ENCODE results near the gene SH2D4B.

Gene SH2D4B

DNA sequence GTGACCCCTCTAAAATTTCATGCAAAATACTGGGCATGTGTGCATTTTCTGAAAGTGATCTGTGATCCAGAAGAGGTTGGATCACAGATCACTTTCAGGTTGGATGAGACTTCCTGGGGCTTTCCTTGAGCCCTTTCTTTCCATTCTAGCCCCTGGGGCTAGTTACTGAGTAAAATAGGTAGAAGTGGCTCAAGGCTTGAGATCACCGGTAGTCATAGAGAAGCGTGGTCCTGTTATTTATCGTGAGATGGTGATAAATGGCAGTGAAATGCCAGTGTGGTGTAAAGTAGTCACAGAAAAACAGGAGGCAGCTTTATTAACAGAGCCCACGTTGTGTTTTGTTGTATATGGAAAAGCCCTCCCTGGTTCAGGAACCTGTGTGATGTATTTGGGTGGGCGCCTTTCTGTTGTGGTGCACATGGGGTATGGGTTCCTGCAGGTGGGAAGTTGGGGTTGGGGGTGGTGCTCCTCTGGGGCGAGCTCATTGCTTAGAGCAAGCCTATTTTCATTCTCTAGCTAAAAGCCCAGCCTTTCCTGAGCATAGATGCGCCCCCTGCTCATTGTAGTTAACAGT lies 34.0 kb upstream of the SH2D4B start:
- no peak for DNase-seq (ENCODE audit: extremely low read depth in 1 of 2, low read depth in 1 of 2)

DNA sequence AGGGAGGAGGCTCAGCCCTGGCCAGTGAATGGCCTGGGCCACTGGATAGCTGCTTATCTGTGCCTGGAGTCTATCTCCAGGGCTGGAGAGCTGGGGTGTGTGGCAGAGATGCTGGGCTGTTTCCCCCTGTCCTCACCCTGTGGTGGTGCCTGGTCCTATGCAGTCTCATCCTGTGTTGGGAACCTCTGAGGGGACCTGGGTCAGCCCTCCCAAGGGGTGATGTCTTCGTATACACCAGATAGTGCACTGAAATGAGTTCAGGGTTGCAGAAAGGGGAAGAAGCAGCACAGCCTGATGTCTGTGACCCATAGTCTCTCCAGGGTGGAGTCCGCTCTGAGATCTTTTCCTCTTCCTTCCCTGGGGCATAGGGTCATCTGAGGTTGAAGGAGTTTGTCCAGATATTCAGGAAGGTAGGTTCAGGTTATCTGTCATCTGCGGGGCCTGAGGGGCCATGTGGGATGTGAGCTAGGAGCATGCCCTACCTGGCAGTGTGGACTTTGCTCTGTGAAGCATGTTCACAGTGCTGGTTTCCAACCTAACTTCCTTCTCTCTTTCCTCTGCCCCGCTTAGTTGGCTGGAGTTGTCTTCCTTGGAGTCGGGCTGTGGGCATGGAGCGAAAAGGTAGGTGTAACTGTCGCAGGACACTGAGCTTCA lies 33.4 kb upstream of the SH2D4B start:
- DNase-seq (ENCODE audit: extremely low read depth in 1 of 2, low read depth in 1 of 2) = no peak

GRCh38 chr10:80504897-80505465 lies 32.7 kb upstream of the SH2D4B start:
- no peak for DNase-seq (ENCODE audit: extremely low read depth in 1 of 2, low read depth in 1 of 2)

- no peak for DNase-seq (ENCODE audit: extremely low read depth in 1 of 2, low read depth in 1 of 2)
Measured at GRCh38 chr10:80506189-80506575, 31.5 kb upstream of the SH2D4B start.

- DNase-seq (ENCODE audit: extremely low read depth in 1 of 2, low read depth in 1 of 2) = no peak
Measured at GRCh38 chr10:80506836-80507487, 30.7 kb upstream of the SH2D4B start.

DNA sequence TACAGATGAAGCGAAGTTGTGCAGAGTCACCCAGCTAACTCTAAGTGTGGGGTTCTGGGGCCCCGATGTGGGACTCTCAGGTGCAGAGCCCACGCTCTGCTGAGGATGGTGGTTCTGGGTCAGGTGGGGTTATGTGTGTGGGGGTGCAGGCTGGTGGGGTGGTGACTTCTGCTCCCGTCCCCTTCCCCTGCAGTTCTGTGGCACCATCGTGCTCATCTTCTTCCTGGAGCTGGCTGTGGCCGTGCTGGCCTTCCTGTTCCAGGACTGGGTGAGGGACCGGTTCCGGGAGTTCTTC lies 28.6 kb upstream of the SH2D4B start:
- no peak for DNase-seq (ENCODE audit: extremely low read depth in 1 of 2, low read depth in 1 of 2)

DNA sequence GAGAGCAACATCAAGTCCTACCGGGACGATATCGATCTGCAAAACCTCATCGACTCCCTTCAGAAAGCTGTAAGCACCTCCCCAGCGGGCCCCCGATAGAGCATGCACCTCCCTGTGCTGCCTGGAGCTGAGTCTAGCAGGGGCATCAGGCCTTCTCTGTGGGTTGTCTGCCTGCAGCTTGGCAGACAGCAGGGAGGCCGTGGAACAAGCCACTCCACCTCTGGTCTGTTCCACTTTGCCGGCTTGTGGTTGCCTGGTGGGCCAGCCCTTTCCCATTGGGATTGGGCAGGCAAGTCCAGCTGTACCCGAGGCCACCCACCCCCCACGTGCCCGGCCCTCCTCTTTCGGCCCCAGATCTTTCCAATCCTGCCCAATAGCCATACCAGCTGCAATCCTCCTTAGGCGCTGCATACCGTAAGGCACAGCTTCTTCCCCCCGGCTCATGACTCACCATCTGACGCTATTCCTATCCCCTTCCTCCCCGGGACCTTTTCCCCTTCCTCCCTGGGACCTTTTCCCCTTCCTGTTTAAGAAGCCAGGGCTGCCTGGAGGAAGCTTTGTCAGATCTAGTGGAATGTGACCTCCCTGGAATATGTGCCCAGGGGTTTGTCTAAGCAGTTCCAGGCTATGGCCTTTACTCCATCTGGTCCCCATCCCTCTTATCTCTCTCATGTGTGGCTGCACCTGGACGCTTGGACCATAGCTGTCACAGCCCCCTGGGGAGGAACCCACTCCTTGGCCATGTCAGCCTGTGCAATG lies 28.1 kb upstream of the SH2D4B start:
- DNase-seq (ENCODE audit: extremely low read depth in 1 of 2, low read depth in 1 of 2) = no peak

- no peak for DNase-seq (ENCODE audit: extremely low read depth in 1 of 2, low read depth in 1 of 2)
Measured at GRCh38 chr10:80512031-80512526, 25.6 kb upstream of the SH2D4B start.

- no peak for DNase-seq (ENCODE audit: extremely low read depth in 1 of 2, low read depth in 1 of 2)
Measured at GRCh38 chr10:80513106-80513505, 24.6 kb upstream of the SH2D4B start.

- DNase-seq (ENCODE audit: extremely low read depth in 1 of 2, low read depth in 1 of 2) = no peak
Measured at GRCh38 chr10:80515511-80515910, 22.2 kb upstream of the SH2D4B start.

GRCh38 chr10:80515941-80516340 lies 21.8 kb upstream of the SH2D4B start:
- DNase-seq (ENCODE audit: extremely low read depth in 1 of 2, low read depth in 1 of 2) = no peak

GRCh38 chr10:80516506-80517075 lies 21.1 kb upstream of the SH2D4B start:
- no peak for DNase-seq (ENCODE audit: extremely low read depth in 1 of 2, low read depth in 1 of 2)

DNA sequence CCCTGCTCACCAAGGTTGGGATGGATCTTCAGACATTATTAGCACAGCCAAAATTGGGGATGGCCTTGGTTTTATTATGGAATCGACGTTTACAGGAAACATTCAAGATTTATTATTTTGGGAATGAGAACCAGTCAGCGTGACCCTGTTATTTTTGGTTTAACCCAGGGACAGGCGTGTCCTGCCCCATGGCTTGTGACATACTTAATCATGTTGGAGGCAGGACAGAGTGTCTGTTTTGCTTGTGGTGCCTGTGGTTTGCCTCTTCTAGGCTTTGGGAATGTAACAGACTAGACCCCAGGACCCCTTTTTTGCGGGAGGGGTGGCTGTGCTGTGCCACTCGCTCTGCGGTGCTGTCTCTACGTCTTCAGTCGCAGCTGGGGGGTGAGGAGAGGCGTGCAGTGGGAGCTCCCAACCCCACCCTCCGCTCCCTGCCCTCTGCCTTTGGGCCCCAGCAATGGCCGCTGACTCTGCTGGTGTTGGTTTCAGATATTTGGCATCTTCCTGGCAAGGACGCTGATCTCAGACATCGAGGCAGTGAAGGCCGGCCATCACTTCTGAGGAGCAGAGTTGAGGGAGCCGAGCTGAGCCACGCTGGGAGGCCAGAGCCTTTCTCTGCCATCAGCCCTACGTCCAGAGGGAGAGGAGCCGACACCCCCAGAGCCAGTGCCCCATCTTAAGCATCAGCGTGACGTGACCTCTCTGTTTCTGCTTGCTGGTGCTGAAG lies 20.1 kb upstream of the SH2D4B start:
- DNase-seq (ENCODE audit: extremely low read depth in 1 of 2, low read depth in 1 of 2) = no peak

DNA sequence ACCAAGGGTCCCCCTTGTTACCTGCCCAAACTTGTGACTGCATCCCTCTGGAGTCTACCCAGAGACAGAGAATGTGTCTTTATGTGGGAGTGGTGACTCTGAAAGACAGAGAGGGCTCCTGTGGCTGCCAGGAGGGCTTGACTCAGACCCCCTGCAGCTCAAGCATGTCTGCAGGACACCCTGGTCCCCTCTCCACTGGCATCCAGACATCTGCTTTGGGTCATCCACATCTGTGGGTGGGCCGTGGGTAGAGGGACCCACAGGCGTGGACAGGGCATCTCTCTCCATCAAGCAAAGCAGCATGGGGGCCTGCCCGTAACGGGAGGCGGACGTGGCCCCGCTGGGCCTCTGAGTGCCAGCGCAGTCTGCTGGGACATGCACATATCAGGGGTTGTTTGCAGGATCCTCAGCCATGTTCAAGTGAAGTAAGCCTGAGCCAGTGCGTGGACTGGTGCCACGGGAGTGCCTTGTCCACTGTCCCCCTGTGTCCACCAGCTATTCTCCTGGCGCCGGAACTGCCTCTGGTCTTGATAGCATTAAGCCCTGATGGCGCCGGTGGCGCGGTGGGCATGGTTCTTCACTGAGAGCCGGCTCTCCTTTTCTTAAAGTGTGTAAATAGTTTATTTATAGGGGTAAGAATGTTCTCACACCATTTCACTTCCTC lies 19.4 kb upstream of the SH2D4B start:
- DNase-seq (ENCODE audit: extremely low read depth in 1 of 2, low read depth in 1 of 2) = no peak

DNA sequence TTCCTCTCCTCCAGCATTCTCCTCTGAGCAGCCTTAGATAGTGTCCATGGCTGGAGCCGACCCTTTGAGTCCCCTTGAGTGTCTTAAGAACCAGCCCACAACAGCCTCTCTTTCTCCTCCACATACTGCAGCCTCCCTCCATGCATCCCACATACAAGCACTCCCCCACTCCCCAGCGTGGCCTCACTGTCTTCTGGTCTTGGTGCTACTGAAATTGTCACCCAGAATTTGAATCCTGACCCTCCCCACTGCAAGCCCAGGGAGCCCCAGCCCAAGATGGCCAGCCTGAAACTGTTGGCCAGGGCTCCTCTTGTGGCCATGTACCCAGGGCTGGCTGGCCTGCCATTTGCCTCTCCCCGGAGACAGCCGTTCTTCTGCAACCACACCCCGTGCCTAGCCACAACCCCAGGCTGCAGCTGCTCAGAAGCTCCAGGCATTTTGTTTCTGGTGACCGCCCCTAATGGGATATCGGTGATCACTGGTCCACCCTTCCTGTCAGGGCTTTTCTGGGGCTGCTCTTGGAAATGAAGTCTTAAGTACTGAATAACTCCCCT lies 18.8 kb upstream of the SH2D4B start:
- DNase-seq (ENCODE audit: extremely low read depth in 1 of 2, low read depth in 1 of 2) = no peak

DNA sequence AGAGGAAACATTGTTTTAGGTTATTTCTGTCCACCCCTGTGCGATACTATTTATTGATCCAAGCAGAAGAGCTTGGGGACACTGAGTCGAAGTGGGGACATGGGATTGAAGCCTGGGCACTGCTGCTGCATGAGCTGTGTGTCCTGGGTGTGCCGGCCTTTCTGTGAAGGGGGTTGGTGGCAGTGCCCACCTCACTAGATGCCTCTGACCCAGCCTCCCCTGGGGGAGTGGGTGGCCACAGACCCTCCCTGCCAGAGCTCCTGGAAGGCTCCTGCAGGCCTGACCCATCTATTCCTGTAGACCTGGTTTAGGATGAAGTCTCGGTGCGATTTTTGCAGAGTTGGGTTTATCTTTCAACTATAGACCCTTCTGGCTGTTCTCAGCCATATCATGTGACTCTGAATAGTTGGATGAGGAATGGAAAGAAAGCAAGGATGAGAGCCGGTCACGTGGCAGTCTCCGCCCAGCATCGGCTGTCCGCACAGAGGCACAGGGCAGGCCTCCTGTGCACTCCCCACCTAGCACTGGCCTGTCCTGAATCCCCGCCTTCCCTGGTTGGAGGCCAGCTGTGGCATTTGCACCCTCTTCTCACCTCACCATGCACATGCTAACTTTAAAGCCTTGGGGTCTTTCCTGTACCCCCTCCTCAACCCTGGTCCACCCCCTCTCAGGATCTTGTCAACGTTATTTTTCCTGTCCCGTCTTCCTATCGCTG lies 17.6 kb upstream of the SH2D4B start:
- no peak for DNase-seq (ENCODE audit: extremely low read depth in 1 of 2, low read depth in 1 of 2)

DNA sequence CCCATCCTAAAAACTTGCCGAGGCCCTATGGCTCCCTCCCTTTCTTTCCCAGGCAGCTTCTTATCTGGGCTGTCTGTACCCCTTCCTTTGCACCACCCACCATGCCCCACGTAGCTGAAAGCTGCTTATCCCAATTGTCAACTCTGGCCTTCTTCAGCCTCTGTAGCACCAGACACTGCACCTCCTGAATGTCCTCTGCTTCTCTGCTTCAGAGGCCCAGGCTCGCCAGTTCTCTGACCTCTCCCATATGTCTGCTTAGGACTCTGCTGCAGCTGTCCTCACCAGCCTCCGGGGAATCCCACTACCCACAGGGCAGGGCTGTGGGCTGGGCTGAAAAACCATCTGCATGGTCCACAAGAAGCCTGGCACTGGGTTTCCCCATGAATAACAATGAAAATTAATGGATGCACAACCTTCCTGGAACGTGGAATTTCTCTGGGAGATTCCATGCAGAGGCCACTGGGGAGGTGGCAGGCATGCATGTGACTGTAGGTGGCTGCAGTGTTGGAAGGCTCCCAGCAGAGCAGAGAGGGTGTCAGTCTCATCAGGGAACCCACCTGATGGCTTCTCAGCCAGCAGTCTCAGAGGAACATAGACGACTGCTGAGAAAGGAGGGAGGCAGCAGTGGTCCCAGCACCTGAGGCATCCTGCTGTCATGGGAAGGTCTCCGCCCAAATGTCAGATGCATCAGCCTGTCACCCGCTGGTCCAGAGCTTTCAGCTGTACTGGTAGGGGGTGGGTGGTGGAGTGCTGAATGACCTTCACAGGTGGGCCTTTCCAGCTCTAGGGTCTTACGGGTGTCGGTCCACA lies 16.8 kb upstream of the SH2D4B start:
- no peak for DNase-seq (ENCODE audit: extremely low read depth in 1 of 2, low read depth in 1 of 2)

DNA sequence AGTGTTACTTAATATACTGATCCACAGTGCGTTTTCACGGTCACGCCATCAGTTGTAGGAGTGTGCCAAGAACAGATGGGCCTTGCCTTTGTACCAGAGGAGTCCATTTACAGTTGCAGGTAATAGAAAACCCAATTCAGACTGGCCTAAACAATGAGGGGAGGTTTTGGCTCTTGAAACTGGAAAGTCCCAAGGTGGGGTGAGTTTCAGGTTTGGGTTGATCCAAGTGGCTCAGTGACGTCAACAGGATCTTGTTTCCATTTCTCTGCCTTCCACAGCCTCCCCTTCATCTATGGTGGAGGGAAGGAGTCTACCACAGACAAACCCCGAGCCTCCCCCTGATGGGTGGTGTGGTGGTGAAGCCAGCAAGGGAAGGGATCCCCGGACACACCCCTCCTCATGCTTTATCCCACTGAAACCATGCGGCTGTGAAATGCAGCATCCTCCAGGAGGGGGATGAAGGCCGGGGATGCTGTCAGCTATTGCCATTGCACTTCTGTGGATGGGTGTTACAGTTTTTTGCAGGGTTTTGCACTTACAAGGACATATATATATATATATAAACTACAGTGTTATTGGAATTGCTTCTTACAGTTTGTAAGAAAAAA lies 14.8 kb upstream of the SH2D4B start:
- DNase-seq (ENCODE audit: extremely low read depth in 1 of 2, low read depth in 1 of 2) = no peak
